Fibroblast of villous mesenchyme (primary cell): ENCODE data around the gene ACTN3. TPM values are rescaled to one million over a fixed set of nuclear protein-coding genes. Genes with fewer than 3 reads are reported as not detected.

Source experiments
- DNase-seq: peaks from one replicate; pipeline ENCODE4 v3.0.0-alpha.2; 2010; ENCODE audit warnings: low read depth
- H3K4me3 ChIP-seq: 2 replicates; pipeline ENCODE4 v1.5.1; 2011; ENCODE audit warnings: low read depth, mild to moderate bottlenecking, low read length
- total RNA-seq: library from RNA; depleted of rRNA; stranded (reverse); fragments of >200 nt; gene quantifications from 2 replicates; pipeline ENCODE4 v1.2.3, GENCODE V29; 2012
- TF ChIP-seq, protein P1 (sequence below): IDR thresholded peaks from 2 replicates; pipeline ENCODE4 v1.5.1; 2012; ENCODE audit warnings: low read depth, mild to moderate bottlenecking, low read length; ENCODE audit not compliant: insufficient read depth

The ACTN3 gene
- total RNA-seq, 1 donor, result not detected

DNA sequence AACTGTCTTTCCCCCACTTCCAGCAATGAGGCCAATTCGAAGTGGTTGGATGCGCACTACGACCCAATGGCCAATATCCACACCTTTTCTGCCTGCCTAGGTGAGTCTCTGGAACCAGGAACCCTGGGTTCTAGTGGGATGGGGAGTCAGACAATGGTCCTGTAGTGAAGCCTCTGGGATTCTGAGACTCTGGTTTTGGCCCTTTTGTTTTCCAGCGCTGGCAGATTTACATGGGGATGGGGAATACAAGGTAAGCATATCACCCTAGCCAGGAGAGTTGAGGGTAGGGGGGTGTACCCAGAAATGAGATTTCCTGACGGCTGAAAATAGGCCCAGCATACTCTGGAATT is 35.7 kb upstream of the ACTN3 start:
- TF ChIP-seq, protein P1, sequence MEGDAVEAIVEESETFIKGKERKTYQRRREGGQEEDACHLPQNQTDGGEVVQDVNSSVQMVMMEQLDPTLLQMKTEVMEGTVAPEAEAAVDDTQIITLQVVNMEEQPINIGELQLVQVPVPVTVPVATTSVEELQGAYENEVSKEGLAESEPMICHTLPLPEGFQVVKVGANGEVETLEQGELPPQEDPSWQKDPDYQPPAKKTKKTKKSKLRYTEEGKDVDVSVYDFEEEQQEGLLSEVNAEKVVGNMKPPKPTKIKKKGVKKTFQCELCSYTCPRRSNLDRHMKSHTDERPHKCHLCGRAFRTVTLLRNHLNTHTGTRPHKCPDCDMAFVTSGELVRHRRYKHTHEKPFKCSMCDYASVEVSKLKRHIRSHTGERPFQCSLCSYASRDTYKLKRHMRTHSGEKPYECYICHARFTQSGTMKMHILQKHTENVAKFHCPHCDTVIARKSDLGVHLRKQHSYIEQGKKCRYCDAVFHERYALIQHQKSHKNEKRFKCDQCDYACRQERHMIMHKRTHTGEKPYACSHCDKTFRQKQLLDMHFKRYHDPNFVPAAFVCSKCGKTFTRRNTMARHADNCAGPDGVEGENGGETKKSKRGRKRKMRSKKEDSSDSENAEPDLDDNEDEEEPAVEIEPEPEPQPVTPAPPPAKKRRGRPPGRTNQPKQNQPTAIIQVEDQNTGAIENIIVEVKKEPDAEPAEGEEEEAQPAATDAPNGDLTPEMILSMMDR, result no peak

DNA sequence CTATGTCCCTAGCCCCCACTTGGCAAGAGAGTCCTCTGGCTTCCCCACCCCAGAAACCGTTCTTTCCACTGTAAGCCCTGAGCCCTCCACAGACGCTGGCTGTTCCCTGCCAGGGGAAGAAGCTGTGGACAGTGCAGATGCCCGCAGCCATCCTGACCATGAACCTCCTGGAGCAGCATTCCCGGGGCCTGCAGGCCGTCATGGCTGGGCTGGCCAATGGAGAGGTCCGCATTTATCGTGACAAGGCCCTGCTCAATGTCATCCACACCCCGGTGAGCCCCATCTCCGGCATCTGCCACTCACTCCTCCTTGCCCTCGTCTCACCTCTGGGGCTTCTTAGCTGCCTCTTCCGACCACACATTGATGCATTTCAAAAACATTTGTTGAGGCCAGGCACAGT is 23.1 kb upstream of the ACTN3 start:
- DNase-seq, result no peak
- TF ChIP-seq, protein P1, result no peak
- H3K4me3 ChIP-seq, result no peak overlapping the region

More for the DNA sequence above, 35.7 kb upstream of the ACTN3 start:
- peak overlapping the region; percentile 99 for H3K4me3 ChIP-seq
- DNase-seq, result no peak

DNA sequence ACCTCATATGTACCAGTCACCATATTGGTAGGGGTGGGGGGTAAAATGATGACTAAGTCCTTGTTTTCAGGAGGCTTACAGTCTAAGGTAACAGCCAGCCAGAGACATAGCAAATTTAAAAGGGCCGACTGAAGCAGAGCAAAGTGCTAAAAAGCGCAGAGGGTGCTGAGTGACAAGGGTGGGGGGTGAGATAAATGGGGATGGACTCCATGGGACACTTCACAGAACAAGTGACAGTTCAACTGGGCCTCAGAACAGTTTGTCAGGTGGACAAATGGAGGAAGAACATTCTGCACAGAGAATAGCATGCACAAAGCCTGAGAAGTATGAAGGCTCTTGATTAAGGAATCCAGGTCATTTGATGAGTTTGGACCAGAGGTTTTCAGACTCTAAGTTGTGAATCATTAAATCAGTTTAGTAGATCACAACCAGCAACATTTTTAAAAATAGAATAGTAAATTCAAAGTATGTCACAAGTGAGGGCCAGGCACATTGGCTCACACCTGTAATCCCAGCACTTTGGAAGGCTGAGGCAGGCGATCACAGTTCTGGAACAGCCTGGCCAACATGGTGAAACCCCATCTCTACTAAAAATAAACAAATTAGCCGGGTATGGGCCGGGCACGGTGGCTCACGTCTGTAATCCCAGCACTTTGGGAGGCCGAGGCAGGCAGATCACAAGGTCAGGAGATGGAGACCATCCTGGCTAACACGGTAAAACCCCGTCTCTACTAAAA is 22.2 kb upstream of the ACTN3 start:
- no peak overlapping the region for H3K4me3 ChIP-seq
- no peak for DNase-seq
- TF ChIP-seq, protein P1, result no peak

DNA sequence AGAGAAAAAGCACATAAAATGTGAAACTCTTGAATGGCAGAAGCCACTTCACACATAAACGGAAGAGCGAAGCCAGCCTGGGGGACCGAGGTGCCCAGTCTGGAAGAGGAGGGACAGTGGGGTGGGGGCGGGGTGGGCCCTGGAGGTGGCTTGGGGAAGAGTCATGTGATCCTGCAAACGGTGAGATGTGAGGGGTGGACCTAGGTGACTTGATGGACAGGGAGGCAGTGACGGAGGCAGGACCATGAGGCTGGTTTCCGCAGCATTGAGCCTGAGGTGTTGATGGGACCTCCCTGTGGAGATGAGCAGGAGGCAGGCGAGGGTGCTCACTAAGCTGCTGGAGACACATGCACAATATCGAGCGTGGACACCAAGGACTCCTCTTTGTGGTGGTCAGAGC is 17.6 kb upstream of the ACTN3 start:
- no peak for DNase-seq
- TF ChIP-seq, protein P1, result no peak
- no peak overlapping the region for H3K4me3 ChIP-seq

DNA sequence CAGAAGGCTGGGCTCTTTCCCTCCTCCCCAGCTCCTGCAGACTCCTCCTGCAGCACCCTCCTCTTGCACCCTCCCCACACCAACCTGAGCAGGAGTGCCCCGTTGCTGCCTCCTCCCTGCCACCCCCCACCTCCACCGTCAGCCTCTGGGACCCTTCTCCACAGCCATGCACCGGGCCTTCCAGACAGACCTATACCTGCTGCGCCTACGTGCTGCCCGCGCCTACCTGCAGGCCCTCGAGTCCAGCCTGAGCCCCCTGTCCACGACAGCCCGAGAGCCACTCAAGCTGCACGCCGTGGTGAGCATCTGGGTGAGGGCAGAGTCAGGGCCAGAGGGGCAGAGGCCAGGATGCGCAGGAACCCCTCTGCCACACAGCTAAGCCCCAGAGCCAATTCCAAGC is 17.0 kb upstream of the ACTN3 start:
- DNase-seq, result no peak
- no peak overlapping the region for H3K4me3 ChIP-seq
- TF ChIP-seq, protein P1, result no peak

DNA sequence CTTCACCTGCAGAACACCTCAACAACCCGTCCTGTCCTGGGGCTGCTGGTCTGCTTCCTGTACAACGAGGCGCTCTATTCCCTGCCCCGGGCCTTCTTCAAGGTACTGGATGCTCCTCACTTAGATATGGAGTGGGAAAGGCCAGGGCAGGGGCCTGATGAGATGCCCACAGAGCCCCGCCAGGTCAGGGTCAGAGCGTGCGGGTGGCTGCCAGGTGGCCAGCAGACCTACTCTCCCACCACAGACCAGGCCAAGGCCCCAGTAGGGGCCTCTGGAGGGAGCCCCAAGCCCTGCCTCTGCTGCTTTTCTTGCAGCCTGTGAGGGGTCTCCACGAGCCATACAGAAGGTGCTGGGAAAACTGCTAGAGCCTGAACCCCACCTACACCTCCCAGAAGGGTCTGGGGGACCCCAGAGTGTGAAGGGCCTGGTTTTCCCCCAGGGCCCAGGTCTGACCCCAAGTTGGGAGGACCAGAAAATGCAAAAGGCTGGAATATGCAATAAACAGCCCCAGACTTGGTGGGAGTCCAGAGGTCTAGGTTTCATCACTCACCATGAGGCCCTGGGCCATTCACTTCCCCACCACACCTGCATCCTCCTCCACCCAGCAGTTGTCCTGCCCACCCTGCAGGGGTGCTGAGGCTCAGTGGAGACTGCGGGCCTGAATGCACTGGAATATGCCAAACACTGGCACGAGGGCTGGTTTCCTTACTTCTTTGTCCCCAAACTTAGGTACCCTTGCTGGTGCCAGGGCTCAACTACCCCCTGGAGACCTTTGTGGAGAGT is 15.6 kb upstream of the ACTN3 start:
- TF ChIP-seq, protein P1, result no peak
- H3K4me3 ChIP-seq, result no peak overlapping the region
- no peak for DNase-seq
